Peyer's patch (tissue), 4 donors: Measurements from ENCODE around the gene C10orf71. TPM values are rescaled to one million over a fixed set of nuclear protein-coding genes. Genes with fewer than 3 reads are reported as not detected.

ENCODE experiments used
- DNase-seq, 3 donors: peaks; one replicate each; pipeline ENCODE4 v3.0.0-alpha.2; 2017 to 2019
- H3K27ac ChIP-seq, 4 donors: fragments of 200-600 bp; sonication (generic); one replicate each; pipeline ENCODE4 v1.5.1; 2016 to 2019
- H3K27me3 ChIP-seq, 2 donors: fragments of 200-600 bp; sonication (generic); one replicate each; pipeline ENCODE4 v1.5.1; 2019
- H3K36me3 ChIP-seq, 3 donors: fragments of 200-600 bp; sonication (generic); one replicate each; pipeline ENCODE4 v1.5.1; 2016 to 2019
- H3K4me1 ChIP-seq, 4 donors: fragments of 200-600 bp; sonication (generic); one replicate each; pipeline ENCODE4 v1.5.1; 2016 to 2019
- H3K4me3 ChIP-seq, 4 donors: fragments of 200-600 bp; sonication (generic); 1 replicate in 3 of 4; 2 replicates in 1 of 4; pipeline ENCODE4 v1.5.1; 2016 to 2019; ENCODE audit warnings: mild to moderate bottlenecking in 1 of 4
- H3K9me3 ChIP-seq, 4 donors: fragments of 200-600 bp; sonication (generic); one replicate each; pipeline ENCODE4 v1.5.1; 2016 to 2019; ENCODE audit warnings: mild to moderate bottlenecking in 1 of 4
- POLR2A ChIP-seq, 2 donors: fragments of 450-650 bp; IDR thresholded peaks; one replicate each; pipeline ENCODE4 v1.5.1; 2017; ENCODE audit warnings: antibody characterized with exemption in 2 of 2, mild to moderate bottlenecking in 2 of 2, moderate library complexity in 2 of 2
- total RNA-seq, 4 donors: library from RNA; depleted of rRNA; stranded (reverse); fragments of >200 nt; gene quantifications; one replicate each; pipeline ENCODE4 v1.1.0, GENCODE V29; 2016
- TF ChIP-seq, protein P1 (sequence below), 6 experiments: fragments of 450-650 bp in 4 of 6; fragments of 200-600 bp in 2 of 6; sonication (generic) in 1 of 6; IDR thresholded peaks; one replicate each; pipeline ENCODE4 v1.5.1; 2017 to 2019; ENCODE audit warnings: antibody characterized with exemption in 6 of 6, mild to moderate bottlenecking in 3 of 6, moderate library complexity in 1 of 6

Gene C10orf71
- total RNA-seq, 4 donors from 2014 or later: not detected

DNA sequence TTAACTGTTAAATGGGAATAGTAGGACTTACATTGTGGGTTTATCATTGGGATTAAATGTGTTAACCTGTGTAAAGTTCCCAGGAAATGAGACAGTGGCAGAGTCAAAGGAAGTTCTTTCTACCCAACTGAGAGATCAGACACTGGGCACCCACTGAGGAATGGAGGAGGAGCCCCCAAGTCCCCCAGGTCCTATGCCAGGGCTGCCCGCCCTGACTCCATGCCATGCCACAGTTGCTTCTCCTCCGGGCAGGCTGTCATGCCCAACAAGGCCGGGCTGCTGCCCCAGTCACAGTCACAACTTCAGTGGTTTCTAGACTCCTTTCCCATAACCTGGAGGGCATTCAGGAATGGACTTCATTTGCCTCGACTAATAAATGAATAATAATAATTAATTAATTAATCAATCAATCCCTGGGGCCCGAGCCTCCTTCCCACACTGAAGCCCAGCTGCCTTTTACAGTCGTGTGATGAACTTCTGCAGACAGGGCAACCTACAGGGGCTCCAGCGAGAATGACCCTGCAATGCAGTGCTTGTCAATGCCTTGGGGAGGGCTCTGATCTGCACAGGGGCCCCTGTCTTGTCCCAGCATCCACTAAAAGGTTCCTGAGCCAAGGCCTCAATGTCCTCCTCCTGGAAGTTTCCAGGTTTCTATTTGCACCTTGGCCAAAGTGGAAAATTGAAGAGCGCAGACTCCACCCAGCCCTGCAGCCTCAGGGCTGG lies 64.5 kb downstream of the C10orf71 start:
- Histone ChIP-seq H3K27me3 (no peaks in the 10 kb centered on the region), H3K9me3 (no peaks in the 10 kb centered on the region), H3K4me1 (no peaks in the 10 kb centered on the region), H3K36me3 (no peaks in the 10 kb centered on the region), H3K27ac (no peak overlapping the region), H3K4me3 (no peak overlapping the region)
- peak in 1 of 3 donors; percentile 10 for DNase-seq
- no peak for TF ChIP-seq POLR2A (IDR thresholded peaks at IDR 0.05)
- TF ChIP-seq, protein P1, sequence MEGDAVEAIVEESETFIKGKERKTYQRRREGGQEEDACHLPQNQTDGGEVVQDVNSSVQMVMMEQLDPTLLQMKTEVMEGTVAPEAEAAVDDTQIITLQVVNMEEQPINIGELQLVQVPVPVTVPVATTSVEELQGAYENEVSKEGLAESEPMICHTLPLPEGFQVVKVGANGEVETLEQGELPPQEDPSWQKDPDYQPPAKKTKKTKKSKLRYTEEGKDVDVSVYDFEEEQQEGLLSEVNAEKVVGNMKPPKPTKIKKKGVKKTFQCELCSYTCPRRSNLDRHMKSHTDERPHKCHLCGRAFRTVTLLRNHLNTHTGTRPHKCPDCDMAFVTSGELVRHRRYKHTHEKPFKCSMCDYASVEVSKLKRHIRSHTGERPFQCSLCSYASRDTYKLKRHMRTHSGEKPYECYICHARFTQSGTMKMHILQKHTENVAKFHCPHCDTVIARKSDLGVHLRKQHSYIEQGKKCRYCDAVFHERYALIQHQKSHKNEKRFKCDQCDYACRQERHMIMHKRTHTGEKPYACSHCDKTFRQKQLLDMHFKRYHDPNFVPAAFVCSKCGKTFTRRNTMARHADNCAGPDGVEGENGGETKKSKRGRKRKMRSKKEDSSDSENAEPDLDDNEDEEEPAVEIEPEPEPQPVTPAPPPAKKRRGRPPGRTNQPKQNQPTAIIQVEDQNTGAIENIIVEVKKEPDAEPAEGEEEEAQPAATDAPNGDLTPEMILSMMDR (IDR thresholded peaks at IDR 0.05): no peak

DNA sequence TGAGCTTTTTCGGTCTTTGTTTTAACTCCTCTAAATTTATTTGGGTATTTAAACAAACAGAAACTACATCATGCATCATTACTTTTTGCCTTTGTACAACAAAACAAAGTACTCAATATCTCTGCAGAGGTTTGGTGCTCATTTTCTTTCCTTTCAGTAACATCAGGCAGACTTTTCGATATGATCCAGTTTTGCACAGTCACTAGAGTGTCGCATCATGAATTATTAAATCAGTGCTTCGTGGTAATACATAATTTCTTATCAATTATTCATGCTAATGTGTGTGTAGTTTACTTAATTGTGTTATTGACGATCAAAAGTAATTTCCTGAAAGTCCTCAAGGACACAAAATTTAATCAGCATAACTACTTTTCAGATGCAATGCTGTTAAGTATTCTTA lies 65.1 kb downstream of the C10orf71 start:
- no peak for DNase-seq
- Histone ChIP-seq H3K4me3 (no peak overlapping the region), H3K4me1 (no peaks in the 10 kb centered on the region), H3K27ac (no peak overlapping the region), H3K27me3 (no peaks in the 10 kb centered on the region), H3K36me3 (no peaks in the 10 kb centered on the region), H3K9me3 (no peaks in the 10 kb centered on the region)
- no peak for TF ChIP-seq POLR2A (IDR thresholded peaks at IDR 0.05)
- TF ChIP-seq, protein P1 (IDR thresholded peaks at IDR 0.05): no peak

- no peaks in the 10 kb centered on the region for H3K27me3 ChIP-seq
- TF ChIP-seq, protein P1 (IDR thresholded peaks at IDR 0.05): no peak
- no peak for TF ChIP-seq POLR2A (IDR thresholded peaks at IDR 0.05)
- no peaks in the 10 kb centered on the region for H3K36me3 ChIP-seq
- H3K27ac ChIP-seq: no peak overlapping the region
- DNase-seq: no peak
- H3K9me3 ChIP-seq: no peaks in the 10 kb centered on the region
- no peaks in the 10 kb centered on the region for H3K4me1 ChIP-seq
- no peak overlapping the region for H3K4me3 ChIP-seq
These were observed 65.8 kb downstream of the C10orf71 start for GRCh38 chr10:49364747-49365146.

DNA sequence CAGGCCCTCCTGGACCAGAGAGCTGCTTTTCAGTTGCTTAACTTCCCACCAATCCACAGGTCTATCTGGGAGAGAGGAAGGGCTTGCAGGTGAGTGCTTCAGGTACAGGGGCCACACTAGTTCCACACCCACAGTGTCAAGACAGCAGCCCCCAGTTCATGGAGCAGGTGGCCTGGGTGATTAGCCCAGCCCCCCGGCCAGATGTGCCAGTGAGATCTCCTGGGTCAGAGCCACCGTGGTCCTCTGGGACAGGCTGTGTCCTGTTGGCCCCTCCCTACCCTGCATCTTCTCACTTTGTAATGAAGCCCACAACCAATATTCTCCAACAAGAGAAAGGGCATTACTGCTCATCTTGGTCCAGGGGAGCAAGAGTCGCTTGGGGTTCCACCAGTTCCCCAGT lies 66.3 kb downstream of the C10orf71 start:
- Histone ChIP-seq H3K36me3 (no peaks in the 10 kb centered on the region), H3K27me3 (no peaks in the 10 kb centered on the region), H3K4me1 (no peaks in the 10 kb centered on the region), H3K4me3 (no peak overlapping the region), H3K27ac (no peak overlapping the region), H3K9me3 (no peaks in the 10 kb centered on the region)
- TF ChIP-seq, protein P1 (IDR thresholded peaks at IDR 0.05): no peak
- TF ChIP-seq POLR2A (IDR thresholded peaks at IDR 0.05): no peak
- no peak for DNase-seq

- Histone ChIP-seq H3K27me3 (no peaks in the 10 kb centered on the region), H3K4me1 (no peaks in the 10 kb centered on the region), H3K36me3 (no peaks in the 10 kb centered on the region), H3K4me3 (no peak overlapping the region), H3K27ac (no peak overlapping the region), H3K9me3 (no peaks in the 10 kb centered on the region)
- TF ChIP-seq, protein P1 (IDR thresholded peaks at IDR 0.05): no peak
- TF ChIP-seq POLR2A (IDR thresholded peaks at IDR 0.05): no peak
- DNase-seq: no peak
These were observed 66.9 kb downstream of the C10orf71 start for GRCh38 chr10:49365675-49366415.
